ENCODE data around the gene KDM5B.
"Not testable (repeated sequence)": the region's sequence is repeated elsewhere in the genome, so short reads cannot be mapped to it uniquely, and the experiment has no call there.

Gene KDM5B

GRCh38 chr1:202807926-202808757, at the start of gene KDM5B:
KDM5B (minus strand) TSS chr1:202808421; CDS start chr1:202808305, 116 bp downstream.
- DNase-seq = peak; percentile 82

- no peak for DNase-seq
These were observed 49.0 kb upstream of the KDM5B start for GRCh38 chr1:202857136-202857610.

GRCh38 chr1:202856014-202856413, 47.8 kb upstream of the KDM5B start:
- no peak for DNase-seq

GRCh38 chr1:202854787-202855186, 46.6 kb upstream of the KDM5B start:
- DNase-seq = no peak

- DNase-seq = peak; percentile 86
These were observed 44.1 kb upstream of the KDM5B start for GRCh38 chr1:202852163-202852904.

- peak; percentile 49 for DNase-seq
These were observed 42.6 kb upstream of the KDM5B start for GRCh38 chr1:202850593-202851362.

GRCh38 chr1:202848191-202848542, 39.9 kb upstream of the KDM5B start:
- DNase-seq = no peak

GRCh38 chr1:202844935-202845334, 36.7 kb upstream of the KDM5B start:
- no peak for DNase-seq

- no peak for DNase-seq
These were observed 36.0 kb upstream of the KDM5B start for GRCh38 chr1:202844259-202844658.

GRCh38 chr1:202843081-202843480, 34.9 kb upstream of the KDM5B start:
- no peak for DNase-seq

- DNase-seq = no peak
These were observed 29.6 kb upstream of the KDM5B start for GRCh38 chr1:202837746-202838262.

GRCh38 chr1:202836623-202837403, 28.6 kb upstream of the KDM5B start:
- DNase-seq = no peak

- no peak for DNase-seq
These were observed 27.4 kb upstream of the KDM5B start for GRCh38 chr1:202835548-202836072.

- DNase-seq = peak; percentile 61
These were observed 26.7 kb upstream of the KDM5B start for GRCh38 chr1:202834771-202835547.

- no peak for DNase-seq
These were observed 23.7 kb upstream of the KDM5B start for GRCh38 chr1:202831906-202832305.

GRCh38 chr1:202829223-202829622, 21.0 kb upstream of the KDM5B start:
- DNase-seq = not testable (repeated sequence)

- DNase-seq = no peak
These were observed 17.5 kb upstream of the KDM5B start for GRCh38 chr1:202825748-202826147.

- no peak for DNase-seq
These were observed 13.2 kb upstream of the KDM5B start for GRCh38 chr1:202821467-202821866.

- DNase-seq = no peak
These were observed 10.6 kb upstream of the KDM5B start for GRCh38 chr1:202818819-202819218.

GRCh38 chr1:202815120-202815519, 6.9 kb upstream of the KDM5B start:
- peak; percentile 30 for DNase-seq

Data from NCI-H82 (cell line).